HuH-7.5 (cell line): Measurements from ENCODE around the gene RINT1.
"Not testable (repeated sequence)": the region's sequence is repeated elsewhere in the genome, so short reads cannot be mapped to it uniquely, and the experiment has no call there.

Experiments used
- DNase-seq: peaks from one replicate; pipeline ENCODE4 v3.0.0; 2011; ENCODE audit warnings: low spot score

The RINT1 gene

GRCh38 chr7:105531792-105532671 lies at the start of gene RINT1:
Gene RINT1, plus strand, starts transcription at chr7:105532201. Its CDS starts 115 bp downstream, at chr7:105532316.
- DNase-seq = peak; percentile 75

GRCh38 chr7:105487579-105488571 lies 44.1 kb upstream of the RINT1 start:
- peak; percentile 45 for DNase-seq

- no peak for DNase-seq
Measured at GRCh38 chr7:105489409-105489808, 42.6 kb upstream of the RINT1 start.

- DNase-seq = no peak
Measured at GRCh38 chr7:105493196-105493922, 38.6 kb upstream of the RINT1 start.

- DNase-seq = no peak
Measured at GRCh38 chr7:105493923-105494315, 38.1 kb upstream of the RINT1 start.

GRCh38 chr7:105496521-105496920 lies 35.5 kb upstream of the RINT1 start:
- no peak for DNase-seq

GRCh38 chr7:105497016-105497415 lies 35.0 kb upstream of the RINT1 start:
- DNase-seq = no peak

GRCh38 chr7:105502173-105502572 lies 29.8 kb upstream of the RINT1 start:
- DNase-seq = no peak

- DNase-seq = no peak
Measured at GRCh38 chr7:105512415-105512814, 19.6 kb upstream of the RINT1 start.

- DNase-seq = no peak
Measured at GRCh38 chr7:105512926-105513526, 19.0 kb upstream of the RINT1 start.

GRCh38 chr7:105515610-105516009 lies 16.4 kb upstream of the RINT1 start:
- not testable (repeated sequence) for DNase-seq

GRCh38 chr7:105519353-105519752 lies 12.6 kb upstream of the RINT1 start:
- DNase-seq = no peak

GRCh38 chr7:105520620-105521019 lies 11.4 kb upstream of the RINT1 start:
- DNase-seq = not testable (repeated sequence)

GRCh38 chr7:105521027-105521716 lies 10.8 kb upstream of the RINT1 start:
- peak; percentile 78 for DNase-seq

GRCh38 chr7:105521717-105522463 lies 10.1 kb upstream of the RINT1 start, which contains the start of gene PUS7:
Gene PUS7, minus strand, starts transcription at chr7:105522271. Its CDS starts 13,759 bp downstream, at chr7:105508512.
- DNase-seq = peak; percentile 89

GRCh38 chr7:105524423-105524822 lies 7.6 kb upstream of the RINT1 start:
- DNase-seq = not testable (repeated sequence)

- no peak for DNase-seq
Measured at GRCh38 chr7:105524840-105525239, 7.2 kb upstream of the RINT1 start.

GRCh38 chr7:105527737-105528136 lies 4.3 kb upstream of the RINT1 start:
- not testable (repeated sequence) for DNase-seq

- no peak for DNase-seq
Measured at GRCh38 chr7:105530126-105530525, 1.9 kb upstream of the RINT1 start.

GRCh38 chr7:105530546-105530945 lies 1.5 kb upstream of the RINT1 start:
- no peak for DNase-seq
